SIG-M5 treated with dmso at 0.1 percent for 504 hours (cell line): Measurements from ENCODE around the gene NEUROD1.

Source experiments
- DNase-seq: peaks from one replicate; lab custom pipeline; 2025; ENCODE audit not compliant: unreplicated experiment; lab: John Stamatoyannopoulos, UW

NEUROD1 gene

DNA sequence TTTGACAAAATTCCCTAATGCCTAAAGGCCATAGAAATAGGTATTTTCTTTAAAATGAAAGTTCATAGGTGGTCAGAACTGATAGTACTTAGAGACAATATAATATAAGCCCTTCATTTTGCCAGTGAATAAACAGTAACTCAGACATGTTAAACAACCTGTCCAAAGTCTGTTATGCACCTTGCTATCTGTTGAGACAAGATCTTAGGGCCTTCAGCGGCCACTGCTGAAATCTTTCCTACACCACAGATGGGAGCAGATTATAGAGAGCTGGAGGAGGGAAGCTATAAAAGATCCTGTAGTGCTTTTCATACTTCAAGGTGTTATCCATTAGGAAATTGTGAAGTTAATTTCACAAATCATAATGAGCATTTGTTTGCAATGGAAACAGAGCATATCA, 37.2 kb downstream of the NEUROD1 start:
- DNase-seq, result no peak

GRCh38 chr2:181642086-181642485, 38.2 kb downstream of the NEUROD1 start:
- no peak for DNase-seq

DNA sequence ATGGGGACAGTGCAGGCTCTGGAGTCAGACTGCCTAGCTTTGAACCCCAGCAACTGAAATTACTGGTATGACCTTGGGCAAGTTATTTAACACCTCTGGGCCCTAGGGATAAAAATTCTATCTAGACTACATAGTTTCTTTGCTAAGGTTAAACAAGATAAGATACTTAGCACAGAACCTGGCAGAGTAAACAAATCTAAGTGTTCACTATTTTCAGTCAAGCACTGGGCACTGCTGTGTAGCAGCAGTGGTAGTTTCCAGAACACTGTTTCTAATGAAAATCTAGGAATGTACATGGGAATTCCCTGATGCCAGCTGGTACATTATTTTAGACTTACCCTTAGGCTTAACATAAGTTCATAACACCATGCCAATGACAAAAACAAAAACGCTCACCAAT, 40.6 kb downstream of the NEUROD1 start:
- DNase-seq, result no peak

GRCh38 chr2:181632733-181633401, 47.5 kb downstream of the NEUROD1 start:
- no peak for DNase-seq

GRCh38 chr2:181628590-181629585, 51.4 kb downstream of the NEUROD1 start:
- no peak for DNase-seq

DNA sequence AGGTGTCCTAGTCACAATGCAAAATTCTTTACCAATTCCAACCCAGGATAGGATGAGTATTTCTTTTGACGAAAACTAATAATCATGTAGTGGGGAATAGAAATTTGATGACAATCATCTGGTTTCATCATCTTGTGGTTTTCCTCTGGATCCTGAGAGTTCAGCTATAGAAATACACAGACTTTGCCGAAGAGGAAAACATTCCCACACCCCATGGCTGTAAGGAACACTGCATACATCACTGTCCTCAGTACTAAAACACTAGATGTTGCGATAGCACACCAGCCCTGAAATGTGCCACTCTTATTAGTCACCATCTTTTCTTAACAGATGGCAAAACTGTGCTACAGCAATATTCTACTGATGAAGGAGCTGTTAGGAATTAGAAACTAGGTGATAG, 52.8 kb downstream of the NEUROD1 start:
- DNase-seq, result no peak

GRCh38 chr2:181626671-181627070, 53.6 kb downstream of the NEUROD1 start:
- DNase-seq, result no peak
